HFF-Myc (cell line): Measurements from ENCODE around the gene EXOC3L1.
A peak's percentile ranks its signal among the peaks of the same experiment; 100 is the strongest.

ENCODE experiments used
- DNase-seq: peaks from one replicate; pipeline ENCODE4 v3.0.0-alpha.2; 2011; ENCODE audit warnings: low read depth; ENCODE audit errors: extremely low read depth
- H3K4me3 ChIP-seq: replicated peaks from 2 replicates; pipeline ENCODE4 v1.5.1; 2011; ENCODE audit warnings: low read depth, mild to moderate bottlenecking, control low read depth, low read length
- TF ChIP-seq, protein P1 (sequence below): IDR thresholded peaks from 2 replicates; pipeline ENCODE4 v1.5.1; 2012; ENCODE audit warnings: mild to moderate bottlenecking, low read depth, low read length, control low read depth; ENCODE audit errors: missing control alignments

The EXOC3L1 gene

GRCh38 chr16:67228034-67228785, 38.3 kb upstream of the EXOC3L1 start:
- TF ChIP-seq, protein P1, sequence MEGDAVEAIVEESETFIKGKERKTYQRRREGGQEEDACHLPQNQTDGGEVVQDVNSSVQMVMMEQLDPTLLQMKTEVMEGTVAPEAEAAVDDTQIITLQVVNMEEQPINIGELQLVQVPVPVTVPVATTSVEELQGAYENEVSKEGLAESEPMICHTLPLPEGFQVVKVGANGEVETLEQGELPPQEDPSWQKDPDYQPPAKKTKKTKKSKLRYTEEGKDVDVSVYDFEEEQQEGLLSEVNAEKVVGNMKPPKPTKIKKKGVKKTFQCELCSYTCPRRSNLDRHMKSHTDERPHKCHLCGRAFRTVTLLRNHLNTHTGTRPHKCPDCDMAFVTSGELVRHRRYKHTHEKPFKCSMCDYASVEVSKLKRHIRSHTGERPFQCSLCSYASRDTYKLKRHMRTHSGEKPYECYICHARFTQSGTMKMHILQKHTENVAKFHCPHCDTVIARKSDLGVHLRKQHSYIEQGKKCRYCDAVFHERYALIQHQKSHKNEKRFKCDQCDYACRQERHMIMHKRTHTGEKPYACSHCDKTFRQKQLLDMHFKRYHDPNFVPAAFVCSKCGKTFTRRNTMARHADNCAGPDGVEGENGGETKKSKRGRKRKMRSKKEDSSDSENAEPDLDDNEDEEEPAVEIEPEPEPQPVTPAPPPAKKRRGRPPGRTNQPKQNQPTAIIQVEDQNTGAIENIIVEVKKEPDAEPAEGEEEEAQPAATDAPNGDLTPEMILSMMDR: no peak
- H3K4me3 ChIP-seq: peak overlapping the region; percentile 100
- DNase-seq: no peak

DNA sequence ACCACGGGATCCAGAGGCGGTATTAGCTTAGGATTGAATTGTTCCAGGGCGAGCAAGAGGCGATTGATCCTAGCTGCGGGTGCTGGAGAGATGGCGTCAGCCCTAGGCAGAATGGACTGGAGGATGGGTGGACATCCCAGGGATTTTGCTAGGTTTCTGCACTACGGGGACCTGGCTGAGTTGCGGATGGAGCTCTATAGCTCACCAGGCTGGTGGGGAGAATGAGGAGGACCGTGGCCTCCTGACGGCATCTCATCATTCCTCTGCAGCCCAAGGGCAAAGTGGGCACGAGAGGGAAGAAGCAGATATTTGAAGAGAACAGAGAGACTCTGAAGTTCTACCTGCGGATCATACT, 37.6 kb upstream of the EXOC3L1 start:
- TF ChIP-seq, protein P1: no peak
- no peak for DNase-seq
- peak overlapping the region; percentile 100 for H3K4me3 ChIP-seq

GRCh38 chr16:67226804-67227566, 37.0 kb upstream of the EXOC3L1 start, which contains the start of gene TMEM208:
Gene TMEM208 (plus strand): TSS chr16:67227130. CDS start chr16:67227219, 89 bp downstream.
- TF ChIP-seq, protein P1: no peak
- peak; percentile 95 for DNase-seq
- H3K4me3 ChIP-seq: peak within 1 kb of the TSS; percentile 100

DNA sequence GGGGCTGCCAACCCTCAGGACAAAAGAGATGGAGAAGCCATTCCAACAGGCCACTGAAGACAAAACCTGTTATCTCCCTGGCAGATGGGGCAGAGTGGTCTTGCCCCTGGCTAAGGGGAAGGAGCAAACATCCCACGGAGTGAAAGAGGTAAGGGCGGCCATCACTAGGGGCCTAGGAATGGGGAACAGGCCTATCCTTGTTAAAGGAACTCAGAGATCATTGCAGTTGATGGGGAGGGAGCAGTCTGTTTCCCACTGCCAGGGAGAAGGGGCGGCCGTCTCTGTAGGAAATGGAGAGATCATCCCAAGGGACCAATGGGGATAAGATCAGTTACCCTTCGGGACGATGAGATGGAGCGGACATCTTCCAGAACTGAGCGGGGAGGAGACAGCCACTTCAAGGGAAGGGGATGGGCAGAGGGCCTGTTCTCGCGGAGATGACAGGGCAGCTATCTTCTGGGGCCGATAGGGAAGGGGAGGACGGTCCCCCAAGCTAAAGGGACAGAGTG, 36.4 kb upstream of the EXOC3L1 start:
- no peak for DNase-seq
- H3K4me3 ChIP-seq: peak overlapping the region; percentile 100
- TF ChIP-seq, protein P1: no peak

- no peak overlapping the region for H3K4me3 ChIP-seq
- TF ChIP-seq, protein P1: no peak
- DNase-seq: no peak
These were observed 34.1 kb upstream of the EXOC3L1 start for GRCh38 chr16:67223992-67224391.

- no peak overlapping the region for H3K4me3 ChIP-seq
- DNase-seq: no peak
- TF ChIP-seq, protein P1: no peak
These were observed 26.9 kb upstream of the EXOC3L1 start for GRCh38 chr16:67216612-67217490.
